Calu3 (cell line): ENCODE results near the gene TOP3A. TPM values are rescaled to one million over a fixed set of nuclear protein-coding genes. Genes with fewer than 3 reads are reported as not detected.

Experiments
- BruUV-seq: library from RNA; stranded (reverse); fragments of 400-500 nt; replicated peaks from 2 replicates; lab custom pipeline; 2021; lab: Mats Ljungman, UMichigan
- CTCF ChIA-PET: fragments of 300-600 bp; sonication (Branson Sonifier 250); formaldehyde crosslinking; loops from one replicate; lab custom pipeline; 2022; ENCODE audit warnings: antibody characterized with exemption; lab: Charles Lee
- DNase-seq: peaks from one replicate; pipeline ENCODE4 v3.0.0; 2022
- H3K27ac Mint-ChIP-seq: one replicate; pipeline ENCODE4 v1.8.0; 2022; ENCODE audit warnings: mixed read lengths; ENCODE audit not compliant: unreplicated experiment
- H3K27me3 Mint-ChIP-seq: one replicate; pipeline ENCODE4 v1.8.0; 2022; ENCODE audit warnings: mixed read lengths; ENCODE audit not compliant: unreplicated experiment
- H3K36me3 Mint-ChIP-seq: one replicate; pipeline ENCODE4 v1.8.0; 2022; ENCODE audit warnings: mild to moderate bottlenecking, moderate library complexity, mixed read lengths; ENCODE audit not compliant: insufficient read depth, unreplicated experiment
- H3K4me1 Mint-ChIP-seq: one replicate; pipeline ENCODE4 v1.8.0; 2022; ENCODE audit warnings: mild to moderate bottlenecking, low read depth, mixed read lengths; ENCODE audit not compliant: unreplicated experiment
- H3K4me3 Mint-ChIP-seq: one replicate; pipeline ENCODE4 v1.8.0; 2022; ENCODE audit warnings: mild to moderate bottlenecking, low read depth, moderate library complexity, mixed read lengths; ENCODE audit not compliant: unreplicated experiment
- H3K9me3 Mint-ChIP-seq: one replicate; pipeline ENCODE4 v1.8.0; 2022; ENCODE audit warnings: low read depth, mixed read lengths; ENCODE audit not compliant: unreplicated experiment
- intact Hi-C: fragments of 100-400 bp; cut with micrococcal nuclease; formaldehyde crosslinking; loops from one replicate; pipeline ENCODE4 v1.10.0; 2022; ENCODE audit not compliant: unreplicated experiment
- total RNA-seq: library from RNA; stranded (reverse); gene quantifications from 2 replicates; pipeline ENCODE4 v1.2.3, GENCODE V29; 2022
- TF ChIP-seq, protein P1 (sequence below): fragments of 200-600 bp; IDR thresholded peaks from one replicate; pipeline ENCODE4 v1.8.0; 2022; ENCODE audit warnings: antibody characterized with exemption; ENCODE audit not compliant: unreplicated experiment

Gene TOP3A
- total RNA-seq, 1 experiment from 2014 or later = 39.7 TPM

DNA sequence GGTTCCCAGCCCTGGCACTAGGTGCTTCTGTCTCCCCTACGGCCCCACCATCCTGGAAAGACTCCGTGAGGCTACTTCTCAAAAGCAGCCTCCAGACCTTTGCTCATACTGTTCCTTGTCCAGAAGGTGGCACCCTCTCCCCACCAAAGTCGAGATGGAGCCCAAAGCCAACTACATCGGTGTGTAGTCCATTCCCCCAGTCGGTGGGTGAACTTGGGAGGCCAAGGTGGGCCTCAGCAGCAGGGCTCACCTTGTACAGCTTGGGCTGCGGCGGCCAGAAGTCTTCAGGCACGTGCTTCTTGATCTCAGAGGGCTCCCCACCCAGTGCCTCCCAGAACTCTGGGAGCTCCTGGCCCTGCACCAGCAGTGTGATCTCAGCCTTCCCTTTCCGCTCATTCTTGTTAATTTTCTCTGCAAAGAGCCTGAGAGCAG lies 66.5 kb downstream of the TOP3A start:
- Mint-ChIP-seq H3K36me3 (peaks cover 60% of the 10 kb centered on the region), H3K27me3 (no peaks in the 10 kb centered on the region), H3K9me3 (no peaks in the 10 kb centered on the region), H3K4me3 (no peak overlapping the region), H3K27ac (no peak overlapping the region), H3K4me1 (no peaks in the 10 kb centered on the region)
- intact Hi-C loops = no loop called here
- no TSS peak for BruUV-seq
- peak; percentile 65 for DNase-seq
- TF ChIP-seq, protein P1, sequence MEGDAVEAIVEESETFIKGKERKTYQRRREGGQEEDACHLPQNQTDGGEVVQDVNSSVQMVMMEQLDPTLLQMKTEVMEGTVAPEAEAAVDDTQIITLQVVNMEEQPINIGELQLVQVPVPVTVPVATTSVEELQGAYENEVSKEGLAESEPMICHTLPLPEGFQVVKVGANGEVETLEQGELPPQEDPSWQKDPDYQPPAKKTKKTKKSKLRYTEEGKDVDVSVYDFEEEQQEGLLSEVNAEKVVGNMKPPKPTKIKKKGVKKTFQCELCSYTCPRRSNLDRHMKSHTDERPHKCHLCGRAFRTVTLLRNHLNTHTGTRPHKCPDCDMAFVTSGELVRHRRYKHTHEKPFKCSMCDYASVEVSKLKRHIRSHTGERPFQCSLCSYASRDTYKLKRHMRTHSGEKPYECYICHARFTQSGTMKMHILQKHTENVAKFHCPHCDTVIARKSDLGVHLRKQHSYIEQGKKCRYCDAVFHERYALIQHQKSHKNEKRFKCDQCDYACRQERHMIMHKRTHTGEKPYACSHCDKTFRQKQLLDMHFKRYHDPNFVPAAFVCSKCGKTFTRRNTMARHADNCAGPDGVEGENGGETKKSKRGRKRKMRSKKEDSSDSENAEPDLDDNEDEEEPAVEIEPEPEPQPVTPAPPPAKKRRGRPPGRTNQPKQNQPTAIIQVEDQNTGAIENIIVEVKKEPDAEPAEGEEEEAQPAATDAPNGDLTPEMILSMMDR = peak; percentile 42
- CTCF ChIA-PET = interaction anchor here (1.5 kb wide), 1 partner anchor 9 kb away, joined by 4 read pairs; no protein-coding TSS in a partner anchor

DNA sequence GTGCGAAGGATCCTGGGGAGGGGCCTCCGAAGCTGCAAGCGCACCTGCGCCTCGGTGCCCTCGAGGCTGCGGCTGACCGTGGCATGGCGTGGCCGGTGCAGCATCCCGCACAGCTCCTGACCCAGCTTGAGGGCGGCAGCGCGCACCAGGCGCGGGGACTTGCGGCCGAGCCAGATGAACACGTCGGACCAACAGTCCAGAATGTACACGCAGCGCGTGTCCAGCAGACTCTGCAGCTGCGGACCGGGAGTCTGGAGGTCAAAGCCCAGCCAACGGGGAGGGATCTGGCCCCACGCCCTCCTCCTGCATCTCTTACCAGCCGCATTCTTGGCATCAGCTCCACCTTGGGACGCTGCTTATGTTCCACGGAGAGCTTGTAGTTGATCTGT lies 67.2 kb downstream of the TOP3A start:
- DNase-seq = no peak
- TF ChIP-seq, protein P1 = no peak
- no peaks in the 10 kb centered on the region for H3K9me3 Mint-ChIP-seq
- no peak overlapping the region for H3K4me3 Mint-ChIP-seq
- intact Hi-C loops = no loop called here
- no TSS peak for BruUV-seq
- H3K36me3 Mint-ChIP-seq = peaks cover 53% of the 10 kb centered on the region
- no peaks in the 10 kb centered on the region for H3K4me1 Mint-ChIP-seq
- CTCF ChIA-PET = interaction anchor here (1.5 kb wide), 1 partner anchor 9 kb away, joined by 4 read pairs; no protein-coding TSS in a partner anchor
- no peak overlapping the region for H3K27ac Mint-ChIP-seq
- H3K27me3 Mint-ChIP-seq = no peaks in the 10 kb centered on the region

DNA sequence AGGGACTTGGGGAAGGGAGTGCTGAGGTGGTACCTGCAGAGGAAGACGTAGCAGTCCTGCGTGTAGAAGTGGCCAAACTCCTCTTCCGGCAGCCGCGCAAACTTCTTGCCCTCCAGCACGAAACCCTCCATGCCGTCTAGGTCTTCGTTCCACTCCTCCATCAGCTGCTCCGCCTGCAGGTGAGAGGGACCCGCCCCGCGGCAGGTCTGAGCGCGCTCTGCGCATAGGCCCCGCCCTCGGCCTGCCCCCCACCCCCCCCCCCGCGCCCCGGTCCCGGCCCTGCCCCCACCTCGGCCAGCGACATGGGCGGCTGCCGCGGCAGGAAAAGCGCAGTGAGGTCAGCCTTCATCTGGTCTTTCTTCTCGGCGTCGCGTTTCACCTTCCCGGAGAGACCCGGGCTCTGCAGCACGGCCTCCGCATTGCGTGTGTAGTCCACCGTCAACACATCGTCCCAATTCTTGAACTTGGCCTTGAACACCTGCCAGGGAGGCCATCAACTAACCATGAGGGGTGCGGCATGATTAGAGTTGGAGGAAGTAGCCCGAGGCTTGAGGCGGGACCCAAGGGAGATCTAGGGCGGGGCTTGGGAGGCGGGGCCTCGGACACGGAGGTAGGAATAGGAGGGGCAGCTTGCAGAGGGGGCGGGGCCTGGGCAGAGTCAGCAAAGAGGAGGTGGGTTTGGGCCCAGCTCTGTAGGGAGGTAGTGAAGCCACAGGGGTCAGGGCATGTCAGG lies 67.7 kb downstream of the TOP3A start:
- no peak overlapping the region for H3K27ac Mint-ChIP-seq
- intact Hi-C loops = no loop called here
- no peaks in the 10 kb centered on the region for H3K27me3 Mint-ChIP-seq
- no peak for DNase-seq
- TF ChIP-seq, protein P1 = no peak
- BruUV-seq = no TSS peak
- H3K9me3 Mint-ChIP-seq = no peaks in the 10 kb centered on the region
- H3K4me1 Mint-ChIP-seq = no peaks in the 10 kb centered on the region
- CTCF ChIA-PET = interaction anchor here (1.5 kb wide), 1 partner anchor 10 kb away, joined by 4 read pairs; no protein-coding TSS in a partner anchor
- no peak overlapping the region for H3K4me3 Mint-ChIP-seq
- peaks cover 48% of the 10 kb centered on the region for H3K36me3 Mint-ChIP-seq

DNA sequence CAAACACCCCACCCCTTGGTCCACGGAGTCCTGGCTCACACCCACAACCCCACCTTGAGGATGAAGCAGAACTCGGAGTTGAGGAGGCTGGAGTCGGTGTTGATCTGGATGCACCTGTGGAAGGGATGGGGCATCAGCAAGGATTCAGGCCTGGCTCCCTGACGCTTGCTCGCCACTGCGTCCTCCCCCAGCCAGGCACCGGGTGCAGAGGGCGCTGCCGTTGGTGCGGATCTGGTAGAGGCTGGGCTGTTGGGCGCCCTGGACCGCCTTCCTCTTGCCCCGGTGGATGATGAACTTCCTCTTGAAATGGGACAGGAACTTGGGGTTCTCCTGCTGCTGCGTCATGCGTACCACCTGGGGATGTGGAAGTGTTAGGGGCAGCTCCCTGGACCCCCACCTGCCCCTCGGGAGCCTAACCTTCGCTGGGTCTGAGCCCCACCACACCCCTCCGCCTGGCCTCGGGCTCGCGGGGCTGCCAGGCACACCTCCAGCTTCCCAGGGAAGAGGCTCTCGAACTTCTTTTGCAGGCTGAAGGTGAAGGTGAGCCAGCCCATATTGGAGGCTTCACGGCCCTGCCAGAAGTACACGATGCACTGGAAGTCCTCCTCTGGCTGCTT lies 68.6 kb downstream of the TOP3A start:
- no peak for DNase-seq
- Mint-ChIP-seq H3K4me3 (no peak overlapping the region), H3K4me1 (no peaks in the 10 kb centered on the region), H3K27me3 (no peaks in the 10 kb centered on the region), H3K36me3 (peaks cover 43% of the 10 kb centered on the region), H3K27ac (no peak overlapping the region), H3K9me3 (no peaks in the 10 kb centered on the region)
- TF ChIP-seq, protein P1 = no peak
- CTCF ChIA-PET = no interaction called here
- intact Hi-C loops = no loop called here
- no TSS peak for BruUV-seq
